22Rv1 (cell line): ENCODE results near the gene RRN3.

Source experiments
- ZFX ChIP-seq: fragments of 450-650 bp; IDR thresholded peaks from 2 replicates; pipeline ENCODE4 v1.6.1; 2017; ENCODE audit warnings: antibody characterized with exemption, borderline replicate concordance
- TF ChIP-seq, protein P1 (sequence below): fragments of 450-650 bp; IDR thresholded peaks from 2 replicates; pipeline ENCODE4 v1.5.1; 2017; ENCODE audit warnings: mild to moderate bottlenecking

DNA sequence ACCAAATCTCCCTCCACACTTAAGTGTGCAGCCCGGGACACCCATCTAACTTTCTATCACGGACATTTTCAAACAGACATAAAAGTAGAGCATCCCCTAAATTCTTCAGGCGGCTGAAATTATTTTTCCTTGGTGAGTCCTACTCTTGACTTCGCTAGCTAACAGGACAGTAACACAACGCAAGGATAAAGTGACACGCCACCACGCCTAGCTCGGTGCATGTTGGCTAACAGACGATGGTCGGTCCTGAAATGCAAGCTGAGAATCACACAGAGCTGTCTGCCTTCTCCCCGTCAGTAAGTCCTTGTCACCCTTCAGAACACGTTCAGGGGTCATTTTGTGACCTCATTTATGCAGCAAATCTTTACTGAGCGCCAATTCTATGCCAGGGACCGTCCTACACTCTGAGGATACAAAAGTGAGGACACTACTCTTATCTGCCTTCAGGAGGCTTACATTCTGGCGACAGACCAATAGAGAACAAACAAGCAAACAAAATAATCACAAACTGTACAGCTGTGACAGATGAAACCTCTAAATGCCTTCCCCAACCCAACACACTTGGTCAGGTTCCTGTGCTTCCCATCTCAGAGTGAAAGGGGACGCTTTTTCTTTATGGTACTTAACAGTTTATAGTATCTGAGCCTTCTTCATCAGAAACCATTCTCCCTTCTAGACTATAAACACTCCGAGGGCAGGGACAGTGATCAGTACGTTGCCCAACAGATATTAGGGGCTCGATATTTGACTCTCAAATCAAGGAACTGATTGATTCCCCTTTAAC is 39.5 kb downstream of the RRN3 start:
- TF ChIP-seq, protein P1, sequence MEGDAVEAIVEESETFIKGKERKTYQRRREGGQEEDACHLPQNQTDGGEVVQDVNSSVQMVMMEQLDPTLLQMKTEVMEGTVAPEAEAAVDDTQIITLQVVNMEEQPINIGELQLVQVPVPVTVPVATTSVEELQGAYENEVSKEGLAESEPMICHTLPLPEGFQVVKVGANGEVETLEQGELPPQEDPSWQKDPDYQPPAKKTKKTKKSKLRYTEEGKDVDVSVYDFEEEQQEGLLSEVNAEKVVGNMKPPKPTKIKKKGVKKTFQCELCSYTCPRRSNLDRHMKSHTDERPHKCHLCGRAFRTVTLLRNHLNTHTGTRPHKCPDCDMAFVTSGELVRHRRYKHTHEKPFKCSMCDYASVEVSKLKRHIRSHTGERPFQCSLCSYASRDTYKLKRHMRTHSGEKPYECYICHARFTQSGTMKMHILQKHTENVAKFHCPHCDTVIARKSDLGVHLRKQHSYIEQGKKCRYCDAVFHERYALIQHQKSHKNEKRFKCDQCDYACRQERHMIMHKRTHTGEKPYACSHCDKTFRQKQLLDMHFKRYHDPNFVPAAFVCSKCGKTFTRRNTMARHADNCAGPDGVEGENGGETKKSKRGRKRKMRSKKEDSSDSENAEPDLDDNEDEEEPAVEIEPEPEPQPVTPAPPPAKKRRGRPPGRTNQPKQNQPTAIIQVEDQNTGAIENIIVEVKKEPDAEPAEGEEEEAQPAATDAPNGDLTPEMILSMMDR, result no peak
- no peak for TF ChIP-seq ZFX
